Stimulated activated CD4-positive, alpha-beta T cell treated with anti-CD3 and anti-CD28 coated beads, Interleukin-1b, Interleukin-23, amount 100 ng/mL, for 24 hours (primary cell): ENCODE results near the gene LHX3.

Source experiments
- DNase-seq, 4 experiments: peaks; one replicate each; pipeline ENCODE4 v3.0.0-alpha.2; 2020; ENCODE audit warnings: low read depth in 4 of 4, low spot score in 1 of 4

Gene LHX3

DNA sequence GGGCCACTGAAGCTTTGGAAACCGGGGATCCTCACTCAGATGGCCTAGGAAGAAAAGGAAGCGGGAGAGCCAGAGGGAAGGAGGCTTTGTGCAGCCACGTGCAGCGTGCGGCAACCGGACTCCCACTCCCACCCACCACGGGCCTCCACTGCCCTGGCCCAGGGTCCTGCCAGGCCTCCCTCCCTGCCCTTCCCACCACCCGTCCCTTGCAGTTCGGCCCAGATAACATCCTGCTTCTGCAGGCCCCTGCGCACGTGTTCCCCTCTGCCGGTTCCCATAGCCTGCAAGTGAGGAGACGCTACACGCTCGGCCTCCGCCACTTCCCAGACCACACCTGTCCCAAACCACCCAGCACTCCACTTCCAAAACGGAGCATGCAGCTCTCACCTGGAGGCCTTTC lies 4.3 kb upstream of the LHX3 start:
- no peak for DNase-seq

GRCh38 chr9:136208675-136209074 lies 3.7 kb upstream of the LHX3 start:
- DNase-seq = no peak

GRCh38 chr9:136207616-136208015 lies 2.7 kb upstream of the LHX3 start:
- DNase-seq = no peak

DNA sequence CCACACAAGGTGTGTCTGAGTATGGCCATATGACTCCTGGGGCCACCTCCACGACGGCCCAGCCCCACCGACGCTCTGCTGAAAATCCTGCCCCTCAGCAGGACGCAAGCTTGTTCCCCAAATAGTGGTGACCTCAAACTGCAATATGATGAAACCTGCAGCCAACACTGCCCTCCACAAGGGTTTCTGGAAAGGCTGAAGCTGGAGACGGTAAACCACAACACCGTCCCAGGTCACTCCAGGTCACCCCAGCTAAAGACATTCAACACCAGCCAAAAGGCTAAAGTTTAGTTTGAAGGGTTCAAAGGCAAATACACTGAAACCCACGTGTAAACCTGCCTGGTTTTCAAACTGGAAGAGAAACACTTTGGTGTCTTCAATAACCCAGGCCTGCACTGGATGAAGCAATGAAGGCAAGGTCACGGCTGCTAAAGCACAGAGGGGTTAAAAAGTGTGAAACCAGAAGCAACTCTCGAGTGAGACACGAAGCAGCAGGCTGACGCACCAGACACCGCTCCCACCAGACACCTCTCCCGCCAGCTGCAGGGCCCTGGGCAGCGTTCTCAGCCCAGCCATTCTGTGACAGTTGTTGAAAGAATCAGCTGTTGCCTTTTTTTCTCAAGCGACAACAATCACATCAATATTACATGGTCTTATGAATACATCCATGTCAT lies 1.8 kb upstream of the LHX3 start:
- no peak for DNase-seq

- no peak for DNase-seq
Measured at GRCh38 chr9:136205707-136205992, 722 bp upstream of the LHX3 start.

- no peak for DNase-seq
Measured at GRCh38 chr9:136204145-136204805, 653 bp downstream of the LHX3 start.

DNA sequence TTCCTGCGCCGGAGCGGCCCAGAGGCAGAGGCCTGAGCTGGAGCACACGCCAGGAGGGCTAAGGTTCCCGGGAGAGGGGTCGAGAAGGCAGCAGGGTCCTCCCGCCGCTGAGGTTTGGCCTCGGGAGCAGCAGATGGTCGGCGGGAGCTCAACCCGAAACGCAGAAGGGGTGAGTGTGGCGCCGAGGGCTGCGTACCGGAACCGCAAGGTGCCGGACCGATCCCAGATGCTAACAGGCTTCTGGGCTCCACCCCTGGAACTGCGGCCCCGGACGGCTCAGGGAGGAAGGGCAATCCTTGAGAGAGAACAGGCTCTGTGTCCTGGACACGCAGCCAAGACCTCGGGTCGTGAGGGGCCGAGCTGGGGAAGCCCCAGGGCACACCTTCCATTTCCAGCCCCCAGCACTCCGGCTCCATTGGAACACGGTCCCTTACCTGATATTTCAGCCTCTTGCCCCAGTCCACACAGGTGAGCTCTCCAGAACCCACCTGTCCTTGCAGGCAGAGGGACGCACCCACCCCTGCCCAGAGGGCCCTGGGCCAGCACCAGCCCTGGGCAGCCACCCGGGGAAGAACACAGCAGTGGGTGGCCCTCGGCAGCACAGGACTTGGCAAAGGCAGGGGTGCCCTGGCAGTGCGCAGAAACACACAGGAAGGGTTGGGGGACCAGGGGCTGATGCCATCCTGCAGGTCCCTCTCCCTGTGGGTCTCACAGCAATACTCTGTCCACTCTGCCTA lies 1.4 kb downstream of the LHX3 start:
- DNase-seq = no peak

GRCh38 chr9:136202454-136203407 lies 2.2 kb downstream of the LHX3 start:
- no peak for DNase-seq

- DNase-seq = no peak
Measured at GRCh38 chr9:136201609-136202453, 3.1 kb downstream of the LHX3 start.

- DNase-seq = no peak
Measured at GRCh38 chr9:136201174-136201573, 3.8 kb downstream of the LHX3 start.

DNA sequence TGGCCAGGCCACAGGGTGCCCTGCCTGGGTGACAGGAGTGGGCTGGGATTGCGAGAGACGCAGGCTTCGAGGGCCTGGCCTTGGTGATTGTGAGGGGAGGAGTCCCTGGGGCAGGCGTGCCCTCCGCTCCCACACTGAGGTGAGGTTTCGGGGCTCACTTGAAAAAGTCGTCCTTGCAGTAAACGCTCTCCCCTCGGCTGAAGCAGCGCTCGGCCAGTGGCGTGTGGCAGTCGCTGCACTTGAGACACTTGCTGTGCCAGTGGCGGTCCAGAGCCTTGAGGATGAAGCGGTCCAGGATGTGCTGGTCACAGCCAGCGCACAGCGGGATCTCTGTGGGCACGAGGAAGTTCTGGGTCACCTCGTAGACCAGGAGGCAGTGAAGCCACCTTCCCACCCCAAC lies 4.5 kb downstream of the LHX3 start:
- no peak for DNase-seq

DNA sequence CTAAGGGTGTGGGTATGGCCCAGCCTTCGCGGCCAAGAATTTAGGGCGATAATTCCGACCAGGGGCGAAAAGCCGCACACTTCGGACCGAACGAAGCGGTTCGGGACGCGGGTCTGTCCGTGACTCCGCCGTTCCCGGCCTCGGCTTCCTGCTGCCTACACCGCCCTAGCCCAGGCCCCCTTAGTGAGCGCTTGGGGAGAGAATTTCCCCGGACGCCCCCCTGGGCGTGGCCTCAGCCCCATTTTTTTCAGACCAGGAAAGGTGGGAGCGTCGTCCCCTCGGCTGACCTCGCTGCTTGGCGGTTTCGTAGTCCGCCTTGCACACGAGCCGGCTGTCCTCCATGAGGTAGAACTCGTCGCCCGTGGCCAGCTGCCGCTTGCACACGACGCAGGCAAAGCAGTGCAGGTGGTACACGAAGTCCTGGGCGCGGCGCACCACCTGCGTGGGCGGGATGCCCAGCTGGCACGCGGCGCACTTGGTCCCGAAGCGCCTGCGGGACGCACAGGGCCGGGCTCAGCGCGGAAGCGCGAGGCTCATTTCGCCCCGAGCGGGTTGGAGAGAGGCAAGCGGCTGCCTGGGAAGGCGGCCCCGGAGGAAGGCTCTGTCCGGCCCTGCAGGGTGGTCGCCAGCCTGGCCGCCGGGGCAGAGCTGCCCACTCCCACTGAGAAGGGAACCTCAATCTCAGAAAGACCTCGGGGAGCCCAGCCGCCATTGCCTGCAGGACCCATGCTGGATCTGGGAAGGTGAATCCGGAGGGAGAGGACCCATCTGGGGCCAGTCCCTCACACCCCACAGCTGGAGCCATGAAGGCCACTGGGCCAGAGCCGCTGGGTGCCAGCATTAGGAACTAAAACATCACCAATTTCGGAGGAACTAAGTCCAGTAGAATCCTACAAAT lies 5.3 kb downstream of the LHX3 start:
- DNase-seq = no peak

GRCh38 chr9:136198605-136199083 lies 6.3 kb downstream of the LHX3 start:
- no peak for DNase-seq

GRCh38 chr9:136197930-136198604 lies 6.9 kb downstream of the LHX3 start:
- DNase-seq = no peak

DNA sequence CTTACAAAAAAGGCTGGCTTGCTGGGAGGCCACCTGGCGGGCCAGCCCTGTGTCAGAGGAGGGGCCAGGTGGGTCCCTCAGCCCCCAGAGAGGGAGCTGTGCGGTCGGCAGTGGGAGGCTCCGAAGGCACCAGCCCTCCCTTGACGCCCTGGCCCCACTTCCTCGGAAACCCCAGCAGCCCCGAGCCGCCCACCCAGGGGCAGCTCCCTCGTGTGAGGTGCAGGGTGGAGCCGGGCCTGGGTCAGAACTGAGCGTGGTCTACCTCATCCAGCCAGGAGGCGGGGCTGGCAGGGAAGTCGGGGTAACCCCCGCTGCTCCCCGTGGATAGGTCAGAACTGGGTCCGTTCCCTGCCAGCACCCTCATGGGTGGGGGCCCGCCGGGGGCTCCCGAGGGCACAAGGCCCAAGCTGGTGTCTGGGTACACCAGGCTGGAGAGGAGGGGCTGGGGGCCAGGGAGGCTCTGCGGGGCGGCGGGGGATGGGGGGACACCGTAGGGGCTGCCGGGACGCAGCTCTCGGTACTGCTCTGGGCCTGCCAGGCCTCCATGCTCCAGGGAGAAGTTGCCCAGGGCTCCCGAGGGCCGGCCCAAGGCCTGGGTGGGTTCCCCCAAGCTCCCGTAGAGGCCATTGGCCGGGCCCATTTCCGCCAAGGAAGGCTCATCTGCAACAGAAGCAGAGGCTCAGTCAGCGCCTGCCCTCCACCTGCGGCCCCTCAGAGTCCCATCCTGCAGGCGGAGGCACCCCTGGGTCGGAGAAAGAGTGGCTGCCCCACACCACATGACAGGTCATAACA lies 7.6 kb downstream of the LHX3 start:
- DNase-seq = no peak

- no peak for DNase-seq
Measured at GRCh38 chr9:136196404-136197083, 8.4 kb downstream of the LHX3 start.

- DNase-seq = no peak
Measured at GRCh38 chr9:136194540-136194939, 10.4 kb downstream of the LHX3 start.
